ENCODE data around the gene MAT1A. TPM values are rescaled to one million over a fixed set of nuclear protein-coding genes. Genes with fewer than 3 reads are reported as not detected.
"Not testable (repeated sequence)": the region's sequence is repeated elsewhere in the genome, so short reads cannot be mapped to it uniquely, and the experiment has no call there.

The MAT1A gene
- total and polyA plus RNA-seq, 10 donors = 0.05 to 0.76 TPM; not detected in 8

DNA sequence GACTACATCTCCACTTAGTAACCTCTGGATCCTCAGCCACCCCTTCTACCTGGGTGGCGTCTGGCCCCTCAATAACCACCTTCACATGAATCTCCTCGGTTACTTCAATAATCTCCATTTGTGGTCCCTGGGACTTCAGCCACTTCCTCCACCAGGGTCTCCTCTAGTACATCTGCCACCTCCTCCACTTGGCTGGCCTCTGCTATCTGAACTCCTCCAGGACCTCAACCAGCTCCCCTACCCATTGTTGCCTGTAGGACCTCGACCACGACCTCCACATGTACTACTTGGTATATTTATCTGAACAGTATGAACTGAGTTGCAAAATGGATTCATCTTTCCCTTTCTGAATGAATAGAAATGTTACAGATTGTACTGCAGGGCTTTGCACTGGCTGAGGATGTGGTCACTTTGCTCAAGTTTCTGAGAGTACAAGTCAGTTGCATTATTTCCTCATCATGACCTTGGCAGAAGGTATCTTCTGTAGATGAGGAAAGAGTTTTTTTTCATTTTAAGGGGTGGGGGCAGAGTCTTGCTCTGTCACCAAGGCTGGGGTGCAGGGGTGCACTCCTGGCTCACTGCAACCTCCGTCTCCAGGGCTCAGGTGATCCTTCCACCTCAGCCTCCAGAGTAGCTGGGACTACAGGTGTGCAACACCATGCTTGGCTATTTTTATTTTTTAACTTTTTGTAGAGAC lies 36.0 kb downstream of the MAT1A start:
- H3K4me3 ChIP-seq = no peak overlapping the region
- H3K9me3 ChIP-seq = no peaks in the 10 kb centered on the region
- no peaks in the 10 kb centered on the region for H3K36me3 ChIP-seq
- TF ChIP-seq, protein P1, sequence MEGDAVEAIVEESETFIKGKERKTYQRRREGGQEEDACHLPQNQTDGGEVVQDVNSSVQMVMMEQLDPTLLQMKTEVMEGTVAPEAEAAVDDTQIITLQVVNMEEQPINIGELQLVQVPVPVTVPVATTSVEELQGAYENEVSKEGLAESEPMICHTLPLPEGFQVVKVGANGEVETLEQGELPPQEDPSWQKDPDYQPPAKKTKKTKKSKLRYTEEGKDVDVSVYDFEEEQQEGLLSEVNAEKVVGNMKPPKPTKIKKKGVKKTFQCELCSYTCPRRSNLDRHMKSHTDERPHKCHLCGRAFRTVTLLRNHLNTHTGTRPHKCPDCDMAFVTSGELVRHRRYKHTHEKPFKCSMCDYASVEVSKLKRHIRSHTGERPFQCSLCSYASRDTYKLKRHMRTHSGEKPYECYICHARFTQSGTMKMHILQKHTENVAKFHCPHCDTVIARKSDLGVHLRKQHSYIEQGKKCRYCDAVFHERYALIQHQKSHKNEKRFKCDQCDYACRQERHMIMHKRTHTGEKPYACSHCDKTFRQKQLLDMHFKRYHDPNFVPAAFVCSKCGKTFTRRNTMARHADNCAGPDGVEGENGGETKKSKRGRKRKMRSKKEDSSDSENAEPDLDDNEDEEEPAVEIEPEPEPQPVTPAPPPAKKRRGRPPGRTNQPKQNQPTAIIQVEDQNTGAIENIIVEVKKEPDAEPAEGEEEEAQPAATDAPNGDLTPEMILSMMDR (IDR thresholded peaks at IDR 0.05 in 8 of 11, conservative IDR thresholded peaks at IDR 0.05 in 3 of 11) = no peak
- TF ChIP-seq POLR2AphosphoS5 (IDR thresholded peaks at IDR 0.05) (peak in 1 of 3 donors; percentile 14), POLR2A (IDR thresholded peaks at IDR 0.05) (no peak)
- WGBS, 5 donors = 28 to 72% (median 51%) methylated on average over 5 of the region's 5 CpGs
- peaks cover 0 to 21% (median 3%) of the 10 kb centered on the region in 6 donors for H3K4me1 ChIP-seq
- no peak for DNase-seq
- peak overlapping the region in 6 of 8 donors; percentile 15 to 81 (median 61) for H3K27ac ChIP-seq
- H3K27me3 ChIP-seq (replicated peaks in 1 of 7) = peaks cover 0 to 20% (median 0%) of the 10 kb centered on the region in 7 donors
- intact Hi-C loops (cut with DNase I; ENCODE audit: low total_unique reads) = no loop called here

DNA sequence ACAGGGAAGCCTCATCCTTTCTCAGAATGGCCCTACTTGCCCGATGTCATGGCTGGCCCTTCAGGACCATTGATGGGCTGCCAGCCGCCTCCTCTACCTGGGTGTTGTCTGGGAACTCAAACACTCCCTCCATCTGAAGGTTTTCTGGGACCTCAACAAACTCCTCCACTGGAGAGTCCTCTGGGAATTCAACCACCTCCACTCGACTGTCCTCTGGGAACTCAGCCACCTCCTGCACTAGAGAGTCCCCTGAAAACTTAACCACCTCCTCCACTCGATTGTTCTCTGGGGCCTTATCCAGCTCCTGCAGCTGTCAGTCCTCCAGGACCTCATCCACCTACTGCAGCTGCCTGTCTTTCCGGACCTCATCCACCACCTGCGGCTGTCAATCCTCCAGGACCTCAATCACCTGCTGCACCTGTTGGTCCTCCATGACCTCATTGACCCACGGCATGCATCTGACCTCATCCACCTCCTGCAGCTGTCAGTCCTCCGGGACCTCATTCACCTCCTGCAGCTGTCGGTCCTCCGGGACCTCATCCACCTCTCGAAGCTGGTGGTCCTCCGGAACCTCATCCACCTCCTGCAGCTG lies 37.1 kb downstream of the MAT1A start:
- TF ChIP-seq, protein P1 (IDR thresholded peaks at IDR 0.05 in 8 of 11, conservative IDR thresholded peaks at IDR 0.05 in 3 of 11) = no peak
- no peak for TF ChIP-seq POLR2A (IDR thresholded peaks at IDR 0.05)
- no peak for TF ChIP-seq POLR2AphosphoS5 (IDR thresholded peaks at IDR 0.05)
- Histone ChIP-seq H3K27ac (peak overlapping the region in 4 of 8 donors; percentile 43 to 81 (median 79)), H3K9me3 (no peaks in the 10 kb centered on the region), H3K4me3 (no peak overlapping the region), H3K4me1 (peaks cover 0 to 21% (median 3%) of the 10 kb centered on the region in 6 donors), H3K36me3 (no peaks in the 10 kb centered on the region), H3K27me3 (replicated peaks in 1 of 7) (peaks cover 0 to 20% (median 0%) of the 10 kb centered on the region in 7 donors)
- 87 to 93% (median 91%) methylated on average over 12 of the region's 12 CpGs for WGBS, 5 donors
- no peak for DNase-seq
- intact Hi-C loops (cut with DNase I; ENCODE audit: low total_unique reads) = no loop called here

DNA sequence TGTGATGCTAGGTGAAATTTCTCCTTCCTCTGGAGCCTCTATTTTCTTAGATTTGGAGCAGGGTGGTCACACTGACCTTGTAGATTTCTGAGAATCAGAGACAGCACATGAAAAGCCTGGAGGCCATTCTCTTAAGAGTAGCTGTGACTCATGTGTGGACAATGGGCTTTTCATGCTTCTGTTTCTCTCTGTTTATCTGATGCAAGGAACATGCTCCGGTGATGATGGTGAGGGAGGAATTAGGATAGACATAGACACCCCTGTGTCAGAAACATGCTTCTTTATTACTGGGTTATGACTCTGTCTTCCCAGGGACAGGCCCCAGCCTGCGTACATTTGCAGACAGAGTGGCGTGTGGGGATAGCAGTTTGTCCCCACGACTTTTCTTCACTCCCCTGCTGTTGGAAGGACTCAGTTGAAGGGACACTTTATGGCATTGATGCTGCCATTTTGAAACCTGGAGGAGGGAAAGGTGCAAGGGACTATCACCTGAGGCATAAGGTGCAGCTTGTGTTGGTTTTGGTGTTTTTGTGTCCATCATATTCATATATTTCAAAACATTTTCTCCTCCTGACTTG lies 37.7 kb downstream of the MAT1A start:
- intact Hi-C loops (cut with DNase I; ENCODE audit: low total_unique reads); H3K36me3 ChIP-seq; H3K9me3 ChIP-seq; DNase-seq; H3K4me3 ChIP-seq: not testable (repeated sequence)
- 86 to 96% (median 88%) methylated on average over 3 of the region's 4 CpGs for WGBS, 5 donors
- peak overlapping the region in 3 of 8 donors; percentile 79 to 81 (median 79) for H3K27ac ChIP-seq
- peaks cover 0 to 21% (median 3%) of the 10 kb centered on the region in 6 donors for H3K4me1 ChIP-seq
- H3K27me3 ChIP-seq (replicated peaks in 1 of 7) = peaks cover 0 to 18% (median 0%) of the 10 kb centered on the region in 7 donors

DNA sequence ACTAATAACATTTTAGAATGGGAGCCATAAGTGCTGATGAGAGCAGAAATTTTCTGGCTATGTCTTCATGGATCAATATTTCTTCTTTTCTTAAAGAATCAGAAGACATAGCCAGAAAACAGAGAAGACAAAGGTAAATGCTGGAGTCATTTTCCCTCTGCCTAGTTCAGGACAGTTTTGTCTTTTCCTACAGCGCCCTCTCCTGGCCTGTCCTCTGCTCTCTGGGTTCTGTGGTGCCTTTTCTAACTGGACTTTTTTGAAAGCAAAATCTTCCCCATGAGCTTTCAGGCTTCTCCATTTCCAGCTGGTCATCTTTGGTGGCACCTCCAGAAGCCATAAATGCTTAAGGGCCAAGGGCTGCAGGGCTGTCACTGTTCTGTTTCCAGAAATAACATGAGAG lies 39.1 kb downstream of the MAT1A start:
- H3K27ac ChIP-seq = not testable (repeated sequence)
- whole genome bisulfite sequencing, 5 donors = no CpG with 5 or more reads among the region's 1 CpG

DNA sequence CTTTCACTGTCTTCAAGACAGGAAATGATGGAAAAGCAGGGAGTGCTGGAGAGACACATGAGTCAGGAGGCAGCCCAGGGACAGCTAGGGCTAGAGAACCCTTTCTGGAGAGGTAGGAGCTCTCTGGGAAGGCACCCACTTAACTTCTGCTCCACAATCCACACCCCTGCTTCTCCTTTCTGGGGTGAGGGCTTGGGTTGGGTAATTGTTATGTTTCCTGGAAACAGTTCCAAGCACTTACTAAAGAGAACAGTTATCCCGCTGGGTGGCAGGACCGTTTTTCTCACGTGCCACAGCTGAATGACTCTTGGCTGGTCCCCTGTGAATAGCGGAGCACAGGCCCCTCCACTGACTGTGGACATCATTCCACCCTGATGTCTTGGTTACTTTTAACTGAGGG lies 39.6 kb downstream of the MAT1A start:
- H3K27ac ChIP-seq; H3K4me3 ChIP-seq; intact Hi-C loops (cut with DNase I; ENCODE audit: low total_unique reads); H3K36me3 ChIP-seq; DNase-seq; H3K9me3 ChIP-seq: not testable (repeated sequence)
- peaks cover 0 to 15% (median 0%) of the 10 kb centered on the region in 7 donors for H3K27me3 ChIP-seq (replicated peaks in 1 of 7)
- 38 to 100% (median 43%) methylated on average over 2 to 3 of the region's 4 CpGs; no CpG with 5 or more reads in 2 of the 5 donors for WGBS, 5 donors
- peaks cover 0 to 21% (median 3%) of the 10 kb centered on the region in 6 donors for H3K4me1 ChIP-seq

More for the DNA sequence above, 39.1 kb downstream of the MAT1A start:
- H3K4me3 ChIP-seq; intact Hi-C loops (cut with DNase I; ENCODE audit: low total_unique reads); DNase-seq; H3K36me3 ChIP-seq; H3K9me3 ChIP-seq: not testable (repeated sequence)
- Histone ChIP-seq H3K4me1 (peaks cover 0 to 21% (median 3%) of the 10 kb centered on the region in 6 donors), H3K27me3 (replicated peaks in 1 of 7) (peaks cover 0 to 15% (median 0%) of the 10 kb centered on the region in 7 donors)

DNA sequence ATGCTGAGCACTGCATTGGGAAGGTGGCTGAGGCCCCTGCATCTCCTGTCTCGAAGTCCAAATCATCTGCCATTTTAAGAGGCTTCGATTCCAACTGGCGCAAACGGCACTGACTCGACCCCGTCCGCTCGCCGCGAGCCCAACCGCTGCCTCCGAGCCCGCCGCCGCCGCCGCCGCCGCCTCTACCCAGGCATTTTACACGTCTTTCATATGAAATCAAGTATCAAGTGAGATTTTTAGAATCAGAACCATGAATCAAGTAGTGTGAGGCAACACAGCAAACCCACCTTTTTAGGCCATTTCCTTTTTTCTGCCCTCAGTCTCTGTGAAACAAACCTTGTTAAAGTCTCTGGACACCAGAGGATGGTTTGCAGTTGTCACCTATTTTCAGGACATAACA lies 41.8 kb downstream of the MAT1A start:
- H3K4me3 ChIP-seq; H3K36me3 ChIP-seq; H3K27me3 ChIP-seq (replicated peaks in 1 of 7); H3K9me3 ChIP-seq; DNase-seq; H3K27ac ChIP-seq; H3K4me1 ChIP-seq; intact Hi-C loops (cut with DNase I; ENCODE audit: low total_unique reads): not testable (repeated sequence)
- WGBS, 5 donors = 50 to 97% (median 95%) methylated on average over 1 to 18 of the region's 20 CpGs

DNA sequence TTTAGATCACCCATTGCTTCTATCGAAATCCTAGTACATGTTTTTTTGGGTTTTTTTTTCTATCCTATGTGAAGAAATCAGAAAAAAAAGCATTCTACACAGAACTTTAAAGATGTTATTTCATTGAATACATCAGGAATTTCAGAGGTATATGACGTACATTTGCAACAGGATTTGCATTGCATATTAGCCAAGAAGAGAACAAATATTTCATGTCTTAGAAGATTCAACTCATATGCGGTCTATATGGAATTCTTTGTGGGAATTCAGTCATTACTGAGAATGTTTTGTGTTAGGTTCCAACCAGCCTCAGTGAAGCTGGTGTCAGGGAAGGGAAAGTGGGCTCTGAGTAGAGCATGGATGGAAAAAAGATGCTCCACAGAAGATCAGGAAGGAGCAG lies 45.1 kb downstream of the MAT1A start:
- H3K9me3 ChIP-seq; H3K4me3 ChIP-seq; DNase-seq; H3K27me3 ChIP-seq (replicated peaks in 1 of 7); H3K36me3 ChIP-seq; intact Hi-C loops (cut with DNase I; ENCODE audit: low total_unique reads); H3K4me1 ChIP-seq; H3K27ac ChIP-seq: not testable (repeated sequence)
- 78 to 98% (median 93%) methylated on average over 3 of the region's 3 CpGs for WGBS, 5 donors

DNA sequence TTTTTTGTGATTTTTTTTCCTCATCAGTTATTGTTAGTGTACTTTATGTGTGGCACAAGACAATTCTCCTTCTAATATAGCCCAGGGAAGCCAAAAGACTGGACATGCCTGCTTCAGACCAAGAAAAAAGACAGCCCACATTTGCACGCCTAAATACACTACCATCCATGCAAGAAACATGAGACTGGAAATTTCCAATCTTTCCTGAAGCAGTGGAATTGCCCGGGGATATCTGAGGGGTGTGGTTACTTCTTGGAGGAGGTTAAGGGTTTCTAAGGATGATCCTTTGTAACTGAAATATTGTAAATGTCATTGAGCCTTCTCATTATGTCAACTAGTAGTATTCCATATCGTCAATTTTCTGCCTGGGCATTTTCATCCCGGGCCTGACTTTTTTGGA lies 47.1 kb downstream of the MAT1A start:
- H3K4me1 ChIP-seq; H3K27ac ChIP-seq; H3K36me3 ChIP-seq; DNase-seq; H3K4me3 ChIP-seq; intact Hi-C loops (cut with DNase I; ENCODE audit: low total_unique reads); H3K9me3 ChIP-seq; H3K27me3 ChIP-seq (replicated peaks in 1 of 7): not testable (repeated sequence)
- 63 to 100% (median 75%) methylated on average over 1 to 2 of the region's 4 CpGs for WGBS, 5 donors
